ENCODE measurements around the gene ADGRV1. TPM values are rescaled to one million over a fixed set of nuclear protein-coding genes. Genes with fewer than 3 reads are reported as not detected.

Gene ADGRV1
- total and polyA plus RNA-seq, 9 of the 15 experiments (the other 6 are each of a cell fraction or from before 2014, with no cell fraction given): 21.7 to 156 (median 58.2) TPM

DNA sequence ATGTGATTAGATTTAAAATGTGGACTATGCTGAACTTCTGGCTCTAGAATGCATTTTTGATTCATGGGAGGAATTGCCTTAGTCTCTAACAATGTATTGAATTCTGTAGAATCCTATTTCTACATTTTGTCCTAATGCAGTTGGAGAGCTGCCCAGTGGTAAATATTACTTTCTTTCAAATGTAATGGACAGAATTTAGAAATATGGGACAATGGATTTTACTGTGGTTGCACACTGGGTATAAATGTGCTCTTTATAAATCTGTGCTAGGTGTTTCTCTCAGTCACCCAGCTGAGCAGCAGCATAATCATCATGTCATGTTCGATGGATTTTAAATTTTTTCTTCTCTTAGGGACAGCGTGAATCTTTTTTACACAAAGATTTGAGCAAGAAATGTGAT lies 141.7 kb downstream of the ADGRV1 start:
- in situ Hi-C loops (cut with MboI) (no loop called here), intact Hi-C loops (cut with micrococcal nuclease) (loop anchor here (10.0 kb wide), 1 partner anchor 255 kb away; no protein-coding TSS in a partner anchor)
- TF ChIP-seq LCOR (CRISPR knock-in tag; IDR thresholded peaks at IDR 0.05) (no peak), E2F1 (CRISPR knock-in tag; IDR thresholded peaks at IDR 0.05) (no peak), GATA2 (CRISPR knock-in tag; IDR thresholded peaks at IDR 0.05) (no peak), E2F3 (CRISPR knock-in tag; IDR thresholded peaks at IDR 0.05) (no peak), ZNF589 (CRISPR knock-in tag; IDR thresholded peaks at IDR 0.05; ENCODE audit: low read depth) (no peak), ZBTB43 (CRISPR knock-in tag; IDR thresholded peaks at IDR 0.05) (no peak)
- BruUV-seq (replicated peaks): no TSS peak
- ChIA-PET POLR2A (interaction anchor here (1.3 kb wide), 1 partner anchor 10 kb away, joined by 3 read pairs; no protein-coding TSS in a partner anchor), CTCF (ENCODE audit: low intra/inter-chr PET ratio) (no interaction called here)
- no peak overlapping the region for H3K9ac ChIP-seq (ENCODE audit: insufficient read depth in 1 of 2, low read depth in 2 of 2, low read length in 2 of 2)
- DNase-seq (ENCODE audit: extremely low read depth in 1 of 4, low spot score in 3 of 4): no peak
- no peaks in the 10 kb centered on the region for H3K9me1 ChIP-seq (ENCODE audit: control insufficient read depth, insufficient read depth, low read length)
- ATAC-seq: 0 out of 3 replicates have a peak, but pooled peaks have one; percentile 12
- H3K4me2 ChIP-seq (ENCODE audit: insufficient read depth, low read length): no peak overlapping the region
- no peak for FAIRE-seq
- peaks cover 78% of the 10 kb centered on the region for H3K36me3 ChIP-seq (ENCODE audit: control insufficient read depth, insufficient read depth, low read length)
- no peak overlapping the region for H2AFZ ChIP-seq (ENCODE audit: low read depth, low read length)
- no peaks in the 10 kb centered on the region for H3K9me3 ChIP-seq (replicated peaks; ENCODE audit: control insufficient read depth, insufficient read depth, low read depth, low read length)
- no peak overlapping the region for H3K27ac ChIP-seq (ENCODE audit: extremely low read depth, low read depth, low read length)
- H4K20me1 ChIP-seq (replicated peaks; ENCODE audit: control insufficient read depth, insufficient read depth, low read length): no peaks in the 10 kb centered on the region
- no peaks in the 10 kb centered on the region; a peak in 1 of 5 replicates for H3K4me1 ChIP-seq (replicated peaks in 1 of 2; ENCODE audit: control insufficient read depth in 2 of 2, insufficient read depth in 2 of 2, low read length in 2 of 2)
- 95% methylated on average over 2 of the region's 2 CpGs for WGBS (ENCODE audit: insufficient coverage, low coverage, missing lambda C conversion rate)
- no peak overlapping the region for H3K4me3 ChIP-seq
- H3K27me3 ChIP-seq (ENCODE audit: control insufficient read depth in 2 of 2, insufficient read depth in 2 of 2, low read length in 2 of 2): no peaks in the 10 kb centered on the region
- no peaks in the 10 kb centered on the region for H3K79me2 ChIP-seq (ENCODE audit: control insufficient read depth, insufficient read depth, low read length)

Data from K562 (cell line).